ENCODE data around the gene PTPRG.

Gene PTPRG

GRCh38 chr3:61618231-61618630 lies 56.9 kb downstream of the PTPRG start:
- DNase-seq (ENCODE audit: low read depth) = no peak

GRCh38 chr3:61618871-61619270 lies 57.5 kb downstream of the PTPRG start:
- no peak for DNase-seq (ENCODE audit: low read depth)

GRCh38 chr3:61620073-61620472 lies 58.7 kb downstream of the PTPRG start:
- DNase-seq (ENCODE audit: low read depth) = no peak

GRCh38 chr3:61624300-61624699 lies 62.9 kb downstream of the PTPRG start:
- no peak for DNase-seq (ENCODE audit: low read depth)

GRCh38 chr3:61625429-61625828 lies 64.1 kb downstream of the PTPRG start:
- no peak for DNase-seq (ENCODE audit: low read depth)

GRCh38 chr3:61626484-61626883 lies 65.1 kb downstream of the PTPRG start:
- DNase-seq (ENCODE audit: low read depth) = no peak

- DNase-seq (ENCODE audit: low read depth) = no peak
These were observed 66.4 kb downstream of the PTPRG start for GRCh38 chr3:61627768-61628185.

GRCh38 chr3:61628636-61629035 lies 67.3 kb downstream of the PTPRG start:
- DNase-seq (ENCODE audit: low read depth) = no peak

GRCh38 chr3:61629442-61629841 lies 68.1 kb downstream of the PTPRG start:
- DNase-seq (ENCODE audit: low read depth) = no peak

GRCh38 chr3:61631108-61631769 lies 69.9 kb downstream of the PTPRG start:
- DNase-seq (ENCODE audit: low read depth) = no peak

- DNase-seq (ENCODE audit: low read depth) = no peak
These were observed 71.3 kb downstream of the PTPRG start for GRCh38 chr3:61632568-61633175.

GRCh38 chr3:61634678-61635077 lies 73.3 kb downstream of the PTPRG start:
- no peak for DNase-seq (ENCODE audit: low read depth)

- no peak for DNase-seq (ENCODE audit: low read depth)
These were observed 76.0 kb downstream of the PTPRG start for GRCh38 chr3:61637088-61638051.

GRCh38 chr3:61638741-61639140 lies 77.4 kb downstream of the PTPRG start:
- no peak for DNase-seq (ENCODE audit: low read depth)

- no peak for DNase-seq (ENCODE audit: low read depth)
These were observed 78.6 kb downstream of the PTPRG start for GRCh38 chr3:61639991-61640390.

GRCh38 chr3:61645148-61645547 lies 83.8 kb downstream of the PTPRG start:
- no peak for DNase-seq (ENCODE audit: low read depth)

- DNase-seq (ENCODE audit: low read depth) = no peak
These were observed 85.0 kb downstream of the PTPRG start for GRCh38 chr3:61646360-61646759.

- no peak for DNase-seq (ENCODE audit: low read depth)
These were observed 85.6 kb downstream of the PTPRG start for GRCh38 chr3:61646851-61647525.

- DNase-seq (ENCODE audit: low read depth) = no peak
These were observed 87.1 kb downstream of the PTPRG start for GRCh38 chr3:61648481-61648880.

GRCh38 chr3:61649381-61650170 lies 88.2 kb downstream of the PTPRG start:
- DNase-seq (ENCODE audit: low read depth) = no peak

GRCh38 chr3:61650276-61650675 lies 88.9 kb downstream of the PTPRG start:
- DNase-seq (ENCODE audit: low read depth) = no peak
